COR-L47 (cell line): ENCODE measurements around the gene FHOD3.

Source experiments
- DNase-seq: peaks from one replicate; lab custom pipeline; 2025; lab: John Stamatoyannopoulos, UW

FHOD3 gene

DNA sequence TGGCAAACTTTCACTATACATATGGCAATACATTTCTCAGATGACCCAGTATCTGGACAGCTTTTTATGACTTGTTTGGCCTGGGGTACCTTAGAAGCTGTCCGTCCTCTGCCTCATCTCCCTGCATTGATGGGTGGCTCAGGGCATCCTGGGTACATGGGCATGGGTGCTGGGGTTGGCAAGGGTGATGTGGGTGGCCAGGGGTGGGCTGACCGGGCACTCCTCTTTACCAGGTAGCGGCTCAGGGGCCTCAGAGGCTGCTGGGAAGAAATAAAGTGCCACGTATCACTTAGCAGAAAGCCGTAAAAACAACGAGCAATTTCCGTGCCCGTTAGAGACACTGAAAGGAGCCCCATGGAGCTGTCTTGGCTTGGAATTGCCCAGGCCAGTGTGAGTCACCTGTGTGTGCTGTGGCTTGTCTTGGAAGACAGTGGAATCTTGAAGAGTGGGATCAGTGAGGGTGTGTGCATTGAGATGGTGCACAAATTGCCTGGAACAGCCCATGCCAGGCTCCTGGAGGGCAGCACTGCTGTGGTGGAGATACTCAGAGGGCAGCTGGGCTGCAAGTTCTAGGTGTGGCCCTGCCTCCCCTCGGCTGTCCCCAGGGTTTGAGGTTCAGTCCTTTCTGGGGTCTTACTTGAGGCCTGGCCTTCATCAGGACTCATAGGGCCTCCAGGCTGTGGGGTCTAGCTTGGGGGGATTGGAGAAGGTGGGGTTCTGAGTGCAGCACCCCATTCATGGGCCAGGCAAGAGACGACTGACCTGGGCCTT lies 88.8 kb downstream of the FHOD3 start:
- DNase-seq, result no peak

DNA sequence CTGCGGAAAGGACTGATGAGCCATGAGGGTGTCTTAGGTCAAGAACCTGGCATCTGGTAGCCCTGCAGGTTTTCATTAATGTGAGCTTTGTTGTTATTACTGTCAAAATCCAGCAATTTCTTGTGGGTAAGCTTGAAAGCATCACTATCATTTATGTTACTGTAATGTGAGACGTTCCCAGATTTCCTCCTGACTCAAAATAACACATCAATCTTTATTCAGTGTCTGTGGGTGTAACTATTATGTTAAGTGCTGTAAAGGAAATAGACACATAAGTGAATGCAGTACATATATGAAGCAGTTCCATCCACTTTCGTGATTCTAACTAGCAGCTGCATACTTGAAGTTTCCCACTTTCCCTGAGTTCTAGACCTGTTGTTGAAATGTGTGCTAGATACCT lies 89.8 kb downstream of the FHOD3 start:
- DNase-seq, result no peak

DNA sequence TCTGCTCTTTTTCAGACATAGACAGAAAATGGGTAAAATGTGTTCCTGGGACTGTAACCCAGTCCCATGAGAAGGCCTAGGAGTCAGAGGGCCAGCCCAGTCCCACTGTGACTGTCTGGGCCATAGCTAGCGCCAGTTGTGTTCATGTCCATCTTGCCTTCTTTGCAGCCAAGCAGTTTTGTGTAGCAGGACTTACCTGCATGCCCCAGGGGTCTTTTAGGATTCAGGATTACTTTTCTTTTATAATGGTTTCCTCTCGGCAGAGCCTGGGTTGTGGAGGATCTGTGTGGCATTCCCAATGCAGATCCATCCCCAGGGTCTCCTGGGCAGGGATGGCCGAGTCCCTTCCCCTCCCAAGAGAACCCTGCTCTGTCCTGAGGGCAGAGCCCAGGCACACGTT lies 90.8 kb downstream of the FHOD3 start:
- DNase-seq, result no peak

DNA sequence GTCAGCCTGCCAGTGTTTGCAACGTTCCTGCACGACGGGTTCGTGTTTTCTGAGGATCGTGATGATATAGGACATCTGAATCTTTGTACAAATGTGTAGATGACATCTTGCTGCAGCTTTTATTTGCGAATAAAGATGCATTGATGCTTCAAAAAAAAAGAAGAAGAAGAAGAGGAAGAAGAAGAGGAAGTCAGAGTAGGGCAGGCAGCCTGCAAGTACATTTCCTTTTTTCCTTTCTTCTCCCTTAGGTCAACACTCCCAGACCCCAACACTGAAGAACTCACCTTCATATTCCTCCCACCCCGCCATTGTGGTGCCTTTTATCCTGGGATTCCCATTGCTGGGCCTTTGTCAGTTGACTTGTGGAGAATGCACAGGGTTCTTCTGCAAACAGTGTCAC lies 91.5 kb downstream of the FHOD3 start:
- DNase-seq, result no peak

DNA sequence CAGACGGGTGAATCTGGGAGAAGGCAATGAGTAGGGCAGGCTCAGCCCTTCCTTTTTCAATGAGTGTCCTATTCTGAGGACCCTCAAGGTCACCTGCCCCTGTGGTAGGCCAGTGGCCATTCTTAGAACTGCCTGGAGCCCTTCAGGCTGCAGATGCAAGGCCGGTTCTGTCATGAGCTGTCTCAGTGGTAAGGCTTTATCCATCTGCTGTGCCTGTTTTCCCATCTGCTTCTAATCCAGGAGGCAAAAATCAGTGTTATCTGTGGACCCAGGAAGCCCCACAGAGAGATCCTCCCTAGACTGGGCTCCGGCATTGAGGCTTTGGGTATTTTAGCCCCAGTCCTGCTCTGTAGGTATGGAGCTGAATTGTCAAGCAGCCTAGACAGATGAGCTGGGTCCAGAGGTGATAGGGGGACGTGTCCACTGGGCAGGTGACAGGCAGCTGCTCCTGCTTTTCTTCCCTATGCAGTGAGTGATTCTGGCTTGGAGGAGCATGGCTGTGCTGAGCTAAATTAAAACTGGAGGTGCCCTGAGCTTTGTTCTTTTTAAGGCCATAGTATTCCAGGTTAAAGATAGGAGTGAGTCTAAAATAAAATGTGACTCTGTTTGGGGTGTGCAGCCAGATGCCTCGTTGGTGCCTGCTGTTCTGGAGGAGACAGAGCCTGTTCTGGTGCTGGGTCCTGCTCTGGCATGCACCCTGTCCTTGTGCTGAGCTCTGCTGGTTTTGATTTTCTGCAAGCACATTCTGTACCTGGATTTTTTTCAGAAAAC lies 92.5 kb downstream of the FHOD3 start:
- no peak for DNase-seq

GRCh38 chr18:36391426-36392145 lies 94.1 kb downstream of the FHOD3 start:
- DNase-seq, result no peak

- no peak for DNase-seq
Observed at GRCh38 chr18:36392164-36392978, 94.9 kb downstream of the FHOD3 start.

- no peak for DNase-seq
Observed at GRCh38 chr18:36392979-36393287, 95.4 kb downstream of the FHOD3 start.

GRCh38 chr18:36394486-36394885 lies 97.0 kb downstream of the FHOD3 start:
- DNase-seq, result no peak

GRCh38 chr18:36396190-36396589 lies 98.7 kb downstream of the FHOD3 start:
- DNase-seq, result no peak

DNA sequence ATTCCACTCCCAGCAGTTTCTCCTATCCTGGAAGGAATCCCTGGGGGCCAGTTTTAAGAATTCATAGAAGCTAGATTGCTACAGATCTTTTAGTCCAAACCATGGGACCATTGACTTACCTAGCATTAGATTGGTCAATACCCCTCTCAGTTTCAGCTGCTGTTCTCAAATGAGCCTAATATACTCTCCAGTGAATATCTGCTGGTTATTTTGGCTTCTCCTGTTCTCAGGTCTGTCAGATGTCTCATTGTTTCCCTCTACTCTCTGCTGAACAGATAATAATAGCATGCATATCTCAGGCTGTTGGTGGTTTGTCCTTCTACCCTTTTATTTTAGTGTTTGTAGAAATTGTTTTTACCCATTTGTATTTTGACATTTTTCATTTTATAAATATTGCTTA lies 99.5 kb downstream of the FHOD3 start:
- DNase-seq, result no peak

DNA sequence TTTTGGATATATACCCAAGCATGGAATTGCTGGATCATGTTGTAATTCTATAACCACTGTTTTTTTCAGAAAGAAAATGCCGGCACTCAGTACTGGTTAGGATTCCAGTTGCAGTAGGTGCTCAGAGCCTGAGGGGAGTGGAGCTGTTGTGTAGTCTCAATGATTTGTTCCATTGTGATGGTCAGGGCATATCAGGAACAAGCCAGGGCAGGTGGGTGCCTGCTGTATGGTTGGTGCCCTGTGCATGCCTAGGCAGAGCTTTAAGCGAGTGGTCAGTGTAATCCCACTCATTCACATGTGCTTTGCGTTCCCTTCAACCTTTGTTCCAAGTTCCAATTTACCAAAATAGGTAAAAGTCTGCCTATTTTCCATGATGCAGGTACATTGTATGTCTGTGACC lies 100.9 kb downstream of the FHOD3 start:
- DNase-seq, result no peak

DNA sequence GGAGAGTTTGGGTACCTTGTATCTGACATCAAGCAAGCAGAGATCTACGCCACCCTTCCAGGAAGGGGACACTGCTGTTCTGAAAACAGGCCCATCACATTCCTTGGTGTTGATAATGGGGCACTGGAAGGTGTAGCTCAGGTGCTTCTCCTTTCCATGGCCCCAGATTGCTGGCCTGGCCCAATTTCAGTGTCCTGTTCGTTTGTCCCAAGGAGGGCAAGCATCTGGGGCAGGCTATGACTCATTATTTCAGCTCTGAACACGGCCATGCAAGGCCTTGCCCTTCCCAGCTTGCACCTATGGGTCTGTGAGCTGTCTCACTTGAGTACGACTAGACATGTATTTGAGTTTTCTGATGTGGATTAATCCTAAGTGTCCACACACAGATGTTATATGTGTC lies 101.5 kb downstream of the FHOD3 start:
- no peak for DNase-seq

DNA sequence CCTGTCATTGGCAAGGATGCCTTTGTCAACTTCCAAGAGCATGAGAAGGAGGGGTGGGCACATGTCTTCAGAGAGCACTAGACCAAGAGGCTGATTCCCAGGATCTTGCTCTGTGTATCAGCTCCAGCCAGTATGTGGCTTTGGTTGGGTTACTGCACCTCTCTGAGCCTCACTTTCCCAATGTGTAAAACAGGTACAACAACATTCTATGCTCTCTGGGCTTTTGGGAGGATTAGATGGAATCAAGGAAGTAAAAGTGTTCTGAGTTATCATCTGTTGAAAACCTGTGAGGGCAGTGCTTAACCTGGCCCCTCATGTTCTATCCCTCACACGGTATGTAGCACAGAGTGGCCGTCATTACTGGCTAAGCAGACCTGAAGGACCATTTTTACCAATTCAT lies 103.9 kb downstream of the FHOD3 start:
- DNase-seq, result no peak

- no peak for DNase-seq
Observed at GRCh38 chr18:36402765-36403396, 105.4 kb downstream of the FHOD3 start.

DNA sequence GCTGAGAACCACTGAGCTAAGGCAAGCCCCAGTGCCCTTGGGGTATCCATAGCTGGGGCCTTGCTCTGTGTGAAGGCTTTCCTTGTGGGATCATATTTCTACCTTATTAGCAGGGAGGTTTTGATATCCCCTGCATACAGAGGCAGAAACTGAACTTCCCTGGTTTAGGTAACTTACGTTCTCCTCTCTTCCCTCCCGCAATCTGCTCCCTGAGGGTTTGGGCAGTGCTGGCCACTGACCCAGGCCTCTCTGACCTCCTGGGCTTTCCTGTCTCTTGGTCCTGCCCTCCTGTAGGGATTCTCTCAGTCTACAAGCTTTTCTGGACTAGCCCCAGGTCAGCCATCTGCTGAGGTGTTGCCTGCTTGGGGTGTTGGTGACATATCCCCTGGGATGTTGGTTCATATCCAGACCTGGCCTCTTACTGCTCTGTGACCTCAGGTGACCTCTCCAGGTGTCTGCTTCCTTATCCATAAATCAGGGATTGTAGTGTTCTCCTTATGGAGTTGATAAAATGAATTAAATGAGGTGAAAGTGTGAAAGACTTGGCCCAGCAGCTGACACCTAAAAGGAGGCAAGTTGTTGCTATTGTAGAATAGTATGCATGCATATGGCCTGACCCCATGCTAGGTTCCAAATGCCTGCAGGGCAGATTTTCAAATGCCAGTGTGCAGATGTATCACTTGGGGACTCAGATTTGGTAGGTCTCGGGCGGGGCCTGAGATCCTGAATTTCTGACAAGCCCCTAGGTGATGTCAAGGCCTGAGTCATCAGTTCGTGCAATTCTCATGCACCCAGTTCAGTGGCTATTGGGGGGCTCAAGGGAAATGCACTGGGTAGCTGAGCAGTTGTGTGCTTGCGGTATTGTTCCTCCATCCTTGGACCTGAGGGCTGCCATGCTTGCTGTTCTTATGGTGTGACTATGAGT lies 106.6 kb downstream of the FHOD3 start:
- DNase-seq, result no peak

DNA sequence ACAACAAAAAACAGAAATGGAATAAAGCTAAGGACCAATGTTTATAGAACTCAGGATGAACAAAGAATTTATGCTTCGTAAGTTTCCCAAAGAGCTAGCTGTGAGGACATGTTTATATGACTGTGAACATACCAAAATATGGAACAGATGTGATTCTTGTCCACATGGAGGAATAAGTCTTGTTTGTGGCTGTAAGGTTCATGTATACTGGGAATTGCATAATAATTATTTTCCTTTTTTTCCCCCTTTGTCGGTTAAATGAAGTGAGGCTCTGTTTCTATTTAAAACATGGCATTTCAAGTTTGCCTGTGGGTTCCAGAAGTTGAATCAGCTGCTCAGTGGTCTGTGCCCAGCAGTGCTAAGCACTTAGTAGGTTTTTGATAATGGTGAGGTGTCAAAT lies 108.1 kb downstream of the FHOD3 start:
- DNase-seq, result no peak

GRCh38 chr18:36406805-36407204 lies 109.3 kb downstream of the FHOD3 start:
- no peak for DNase-seq

GRCh38 chr18:36408606-36409005 lies 111.1 kb downstream of the FHOD3 start:
- no peak for DNase-seq

GRCh38 chr18:36409779-36410178 lies 112.3 kb downstream of the FHOD3 start:
- DNase-seq, result no peak

DNA sequence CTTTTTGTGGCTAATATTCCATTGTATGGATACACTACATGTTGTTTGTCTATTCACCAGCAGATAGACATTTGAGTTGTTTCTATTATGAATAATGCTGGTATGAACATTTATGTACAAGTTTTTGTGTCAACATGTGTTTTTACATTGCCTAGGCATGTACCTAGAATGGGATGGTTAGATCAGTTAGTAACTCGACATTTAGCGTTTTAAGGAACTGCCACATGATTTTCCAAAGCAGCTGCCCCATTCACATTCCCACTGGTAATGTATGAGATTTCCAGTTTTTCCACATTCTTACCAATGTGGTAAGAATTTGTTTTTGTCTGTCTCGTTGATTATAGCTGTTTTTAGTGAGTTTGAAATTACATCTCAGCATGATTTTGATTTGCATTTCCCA lies 112.8 kb downstream of the FHOD3 start:
- no peak for DNase-seq
